K562 (cell line): ENCODE data around the gene OR2M4. TPM values are rescaled to one million over a fixed set of nuclear protein-coding genes. Genes with fewer than 3 reads are reported as not detected.

ENCODE experiments used
- ETV6 ChIP-seq, 3 experiments: fragments of 150-350 bp in 1 of 3; sonication (generic) in 1 of 3; formaldehyde crosslinking in 1 of 3; IDR thresholded peaks; 2 replicates each; pipeline versions ENCODE4 v1.6.1 to v1.8.0; 2014 to 2022; ENCODE audit warnings: borderline replicate concordance in 2 of 3, low read depth in 2 of 3, antibody characterized with exemption in 1 of 3, low read length in 1 of 3, mild to moderate bottlenecking in 1 of 3, missing genetic modification reagents in 1 of 3
- KDM1A ChIP-seq, 2 experiments: fragments of 450-650 bp; IDR thresholded peaks; 2 replicates each; pipeline ENCODE4 v1.6.1; 2016; ENCODE audit warnings: mild to moderate bottlenecking in 2 of 2
- KHSRP ChIP-seq: fragments of 450-650 bp; IDR thresholded peaks from 2 replicates; pipeline ENCODE4 v1.6.1; 2017
- NCOR1 ChIP-seq: fragments of 450-650 bp; IDR thresholded peaks from 2 replicates; pipeline ENCODE4 v1.6.1; 2016; ENCODE audit warnings: mild to moderate bottlenecking, moderate library complexity
- PRDM10 ChIP-seq: fragments of 450-650 bp; IDR thresholded peaks from 2 replicates; pipeline ENCODE4 v1.6.1; 2018; ENCODE audit not compliant: partially characterized antibody
- polyA plus RNA-seq, 8 experiments: library from polyadenylated mRNA; depleted of rRNA in 4 of 8; stranded (reverse) in 5 of 8; unstranded in 3 of 8; fragments of >200 nt; fragmentation: Nextera tagmentation in 2 of 8; fragmentation: Illumina TruSeq in 1 of 8; extraction: Ambion mirVana in 2 of 8; extraction: Trizol in 1 of 8; gene quantifications; 2 replicates each; pipeline versions ENCODE4 v1.2.1 to v1.2.3, GENCODE V29; 2011 to 2014; ENCODE audit warnings: inconsistent platforms in 1 of 8, missing spikeins in 1 of 8
- total RNA-seq, 7 experiments: library from RNA; depleted of rRNA in 6 of 7; stranded (reverse); fragments of >200 nt in 6 of 7; fragmentation: Illumina TruSeq in 2 of 7; extraction: Trizol in 2 of 7; gene quantifications; 2 replicates each; pipeline versions ENCODE4 v1.2.1 to v1.2.3, GENCODE V29; 2011 to 2021; ENCODE audit warnings: low replicate concordance in 1 of 7

The OR2M4 gene
- total and polyA plus RNA-seq, 9 of the 15 experiments (the other 6 are each of a cell fraction or from before 2014, with no cell fraction given), result not detected

GRCh38 chr1:248288391-248288790 is 57.2 kb downstream of the OR2M4 start (continued):
- TF ChIP-seq ETV6 (IDR thresholded peaks at IDR 0.05; ENCODE audit: borderline replicate concordance in 1 of 2, low read depth in 2 of 2, low read length in 1 of 2) (no peak), ETV6 (CRISPR knock-in tag; IDR thresholded peaks at IDR 0.05; ENCODE audit: borderline replicate concordance) (no peak), NCOR1 (no peak), PRDM10 (no peak), KHSRP (no peak), KDM1A (IDR thresholded peaks at IDR 0.05) (no peak)
- TF ChIP-seq, all 486 proteins: peak for 0

Other genes starting within 250 kb of the OR2M4 start
Only the 7 nearest of the 16 such genes appear.
- not detected in 2 replicates for gene OR2M5, start 86.3 kb upstream of the OR2M4 start, total RNA-seq (2014; rRNA removed)
- not detected in 2 replicates for gene OR2M5, start 86.3 kb upstream of the OR2M4 start, total RNA-seq (2014; rRNA removed; fragmentation: Illumina TruSeq; extraction: Trizol)
- not detected in 2 replicates for gene OR2M5, start 86.3 kb upstream of the OR2M4 start, total RNA-seq (2015; rRNA removed; fragmentation: Illumina TruSeq; extraction: Trizol)
- not detected in 2 replicates for gene OR2M5, start 86.3 kb upstream of the OR2M4 start, total RNA-seq (2021)
- gene OR2M5, start 86.3 kb upstream of the OR2M4 start, polyA plus RNA-seq (2011; rRNA removed), result not detected in 2 replicates
- not detected in 2 replicates for gene OR2M5, start 86.3 kb upstream of the OR2M4 start, polyA plus RNA-seq (2014; fragmentation: Illumina TruSeq; extraction: Trizol)
- gene OR2M5, start 86.3 kb upstream of the OR2M4 start, polyA plus RNA-seq (2014; fragmentation: Nextera tagmentation; extraction: Ambion mirVana), result not detected
- gene OR2M5, start 86.3 kb upstream of the OR2M4 start, polyA plus RNA-seq (2014; rRNA removed), result not detected in 2 replicates
- gene OR2M2, start 56.6 kb upstream of the OR2M4 start, total RNA-seq (2014; rRNA removed), result not detected in 2 replicates
- gene OR2M2, start 56.6 kb upstream of the OR2M4 start, total RNA-seq (2014; rRNA removed; fragmentation: Illumina TruSeq; extraction: Trizol), result not detected in 2 replicates
- not detected in 2 replicates for gene OR2M2, start 56.6 kb upstream of the OR2M4 start, total RNA-seq (2015; rRNA removed; fragmentation: Illumina TruSeq; extraction: Trizol)
- not detected in 2 replicates for gene OR2M2, start 56.6 kb upstream of the OR2M4 start, total RNA-seq (2021)
- not detected in 2 replicates for gene OR2M2, start 56.6 kb upstream of the OR2M4 start, polyA plus RNA-seq (2011; rRNA removed)
- gene OR2M2, start 56.6 kb upstream of the OR2M4 start, polyA plus RNA-seq (2014; fragmentation: Illumina TruSeq; extraction: Trizol), result not detected in 2 replicates
- gene OR2M2, start 56.6 kb upstream of the OR2M4 start, polyA plus RNA-seq (2014; fragmentation: Nextera tagmentation; extraction: Ambion mirVana), result not detected
- not detected in 2 replicates for gene OR2M2, start 56.6 kb upstream of the OR2M4 start, polyA plus RNA-seq (2014; rRNA removed)
- gene OR2M3, start 34.2 kb upstream of the OR2M4 start, total RNA-seq (2014; rRNA removed), result not detected in 2 replicates
- not detected in 2 replicates for gene OR2M3, start 34.2 kb upstream of the OR2M4 start, total RNA-seq (2014; rRNA removed; fragmentation: Illumina TruSeq; extraction: Trizol)
- not detected in 2 replicates for gene OR2M3, start 34.2 kb upstream of the OR2M4 start, total RNA-seq (2015; rRNA removed; fragmentation: Illumina TruSeq; extraction: Trizol)
- not detected in 2 replicates for gene OR2M3, start 34.2 kb upstream of the OR2M4 start, total RNA-seq (2021)
- gene OR2M3, start 34.2 kb upstream of the OR2M4 start, polyA plus RNA-seq (2011; rRNA removed), result not detected in 2 replicates
- not detected in 2 replicates for gene OR2M3, start 34.2 kb upstream of the OR2M4 start, polyA plus RNA-seq (2014; fragmentation: Illumina TruSeq; extraction: Trizol)
- gene OR2M3, start 34.2 kb upstream of the OR2M4 start, polyA plus RNA-seq (2014; fragmentation: Nextera tagmentation; extraction: Ambion mirVana), result not detected
- not detected in 2 replicates for gene OR2M3, start 34.2 kb upstream of the OR2M4 start, polyA plus RNA-seq (2014; rRNA removed)
- gene OR2T33, start 46.6 kb downstream of the OR2M4 start, total RNA-seq (2014; rRNA removed), result 0.20 and 0.41 TPM in 2 replicates
- not detected in 2 replicates for gene OR2T33, start 46.6 kb downstream of the OR2M4 start, total RNA-seq (2014; rRNA removed; fragmentation: Illumina TruSeq; extraction: Trizol)
- gene OR2T33, start 46.6 kb downstream of the OR2M4 start, total RNA-seq (2015; rRNA removed; fragmentation: Illumina TruSeq; extraction: Trizol), result not detected in 2 replicates
- gene OR2T33, start 46.6 kb downstream of the OR2M4 start, total RNA-seq (2021), result 0.27 TPM in 1 of 2 replicates, not detected in the other
- gene OR2T33, start 46.6 kb downstream of the OR2M4 start, polyA plus RNA-seq (2011; rRNA removed), result 0.11 TPM in 1 of 2 replicates, not detected in the other
- gene OR2T33, start 46.6 kb downstream of the OR2M4 start, polyA plus RNA-seq (2014; fragmentation: Illumina TruSeq; extraction: Trizol), result not detected in 2 replicates
- gene OR2T33, start 46.6 kb downstream of the OR2M4 start, polyA plus RNA-seq (2014; fragmentation: Nextera tagmentation; extraction: Ambion mirVana), result under 1 TPM in 1 of 2 experiments, not detected in 1; 0.06 TPM
- not detected in 2 replicates for gene OR2T33, start 46.6 kb downstream of the OR2M4 start, polyA plus RNA-seq (2014; rRNA removed)
- not detected in 2 replicates for gene OR2T12, start 72.0 kb downstream of the OR2M4 start, total RNA-seq (2014; rRNA removed)
- gene OR2T12, start 72.0 kb downstream of the OR2M4 start, total RNA-seq (2014; rRNA removed; fragmentation: Illumina TruSeq; extraction: Trizol), result not detected in 2 replicates
- not detected in 2 replicates for gene OR2T12, start 72.0 kb downstream of the OR2M4 start, total RNA-seq (2015; rRNA removed; fragmentation: Illumina TruSeq; extraction: Trizol)
- gene OR2T12, start 72.0 kb downstream of the OR2M4 start, total RNA-seq (2021), result not detected in 2 replicates
- gene OR2T12, start 72.0 kb downstream of the OR2M4 start, polyA plus RNA-seq (2011; rRNA removed), result 0.01 and 0.30 TPM in 2 replicates
- not detected in 2 replicates for gene OR2T12, start 72.0 kb downstream of the OR2M4 start, polyA plus RNA-seq (2014; fragmentation: Illumina TruSeq; extraction: Trizol)
- gene OR2T12, start 72.0 kb downstream of the OR2M4 start, polyA plus RNA-seq (2014; fragmentation: Nextera tagmentation; extraction: Ambion mirVana), result not detected
- gene OR2T12, start 72.0 kb downstream of the OR2M4 start, polyA plus RNA-seq (2014; rRNA removed), result not detected in 2 replicates
- gene OR2M7, start 93.2 kb downstream of the OR2M4 start, total RNA-seq (2014; rRNA removed), result not detected in 2 replicates
- not detected in 2 replicates for gene OR2M7, start 93.2 kb downstream of the OR2M4 start, total RNA-seq (2014; rRNA removed; fragmentation: Illumina TruSeq; extraction: Trizol)
- not detected in 2 replicates for gene OR2M7, start 93.2 kb downstream of the OR2M4 start, total RNA-seq (2015; rRNA removed; fragmentation: Illumina TruSeq; extraction: Trizol)
- not detected in 2 replicates for gene OR2M7, start 93.2 kb downstream of the OR2M4 start, total RNA-seq (2021)
- 0.11 TPM in 1 of 2 replicates, not detected in the other for gene OR2M7, start 93.2 kb downstream of the OR2M4 start, polyA plus RNA-seq (2011; rRNA removed)
- gene OR2M7, start 93.2 kb downstream of the OR2M4 start, polyA plus RNA-seq (2014; fragmentation: Illumina TruSeq; extraction: Trizol), result not detected in 2 replicates
- gene OR2M7, start 93.2 kb downstream of the OR2M4 start, polyA plus RNA-seq (2014; fragmentation: Nextera tagmentation; extraction: Ambion mirVana), result not detected
- gene OR2M7, start 93.2 kb downstream of the OR2M4 start, polyA plus RNA-seq (2014; rRNA removed), result not detected in 2 replicates
- gene OR14C36, start 117.4 kb downstream of the OR2M4 start, total RNA-seq (2014; rRNA removed), result not detected in 2 replicates
- gene OR14C36, start 117.4 kb downstream of the OR2M4 start, total RNA-seq (2014; rRNA removed; fragmentation: Illumina TruSeq; extraction: Trizol), result not detected in 2 replicates
- not detected in 2 replicates for gene OR14C36, start 117.4 kb downstream of the OR2M4 start, total RNA-seq (2015; rRNA removed; fragmentation: Illumina TruSeq; extraction: Trizol)
- gene OR14C36, start 117.4 kb downstream of the OR2M4 start, total RNA-seq (2021), result not detected in 2 replicates
- gene OR14C36, start 117.4 kb downstream of the OR2M4 start, polyA plus RNA-seq (2011; rRNA removed), result 0.11 TPM in 1 of 2 replicates, not detected in the other
- not detected in 2 replicates for gene OR14C36, start 117.4 kb downstream of the OR2M4 start, polyA plus RNA-seq (2014; fragmentation: Illumina TruSeq; extraction: Trizol)
- not detected for gene OR14C36, start 117.4 kb downstream of the OR2M4 start, polyA plus RNA-seq (2014; fragmentation: Nextera tagmentation; extraction: Ambion mirVana)
- not detected in 2 replicates for gene OR14C36, start 117.4 kb downstream of the OR2M4 start, polyA plus RNA-seq (2014; rRNA removed)